ENCODE measurements around the gene NCAM2.

DNA sequence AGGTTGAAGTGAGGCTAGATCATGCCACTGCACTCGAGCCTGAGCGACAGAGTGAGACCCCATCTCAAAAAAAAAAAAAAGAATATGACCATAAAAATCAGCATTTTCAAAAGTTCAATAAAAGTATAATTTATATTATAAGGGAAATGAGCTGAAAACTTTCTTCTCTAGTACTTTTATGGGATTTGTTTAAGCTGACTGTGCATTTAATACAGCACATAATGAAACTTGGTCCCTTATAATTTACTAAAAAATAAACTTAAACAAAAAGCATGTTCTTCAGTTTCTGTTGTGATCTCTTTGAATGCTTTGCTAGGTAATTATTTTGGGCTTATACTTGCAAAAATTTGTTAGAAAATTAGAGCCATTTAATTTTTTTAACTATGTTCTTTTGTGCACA is 77.8 kb downstream of the NCAM2 start:
- TF ChIP-seq EP300 (IDR thresholded peaks at IDR 0.05; ENCODE audit: low read depth) (no peak), POLR2A (IDR thresholded peaks at IDR 0.05) (no peak), POLR2AphosphoS5 (IDR thresholded peaks at IDR 0.05) (no peak)
- TF ChIP-seq, protein P1, sequence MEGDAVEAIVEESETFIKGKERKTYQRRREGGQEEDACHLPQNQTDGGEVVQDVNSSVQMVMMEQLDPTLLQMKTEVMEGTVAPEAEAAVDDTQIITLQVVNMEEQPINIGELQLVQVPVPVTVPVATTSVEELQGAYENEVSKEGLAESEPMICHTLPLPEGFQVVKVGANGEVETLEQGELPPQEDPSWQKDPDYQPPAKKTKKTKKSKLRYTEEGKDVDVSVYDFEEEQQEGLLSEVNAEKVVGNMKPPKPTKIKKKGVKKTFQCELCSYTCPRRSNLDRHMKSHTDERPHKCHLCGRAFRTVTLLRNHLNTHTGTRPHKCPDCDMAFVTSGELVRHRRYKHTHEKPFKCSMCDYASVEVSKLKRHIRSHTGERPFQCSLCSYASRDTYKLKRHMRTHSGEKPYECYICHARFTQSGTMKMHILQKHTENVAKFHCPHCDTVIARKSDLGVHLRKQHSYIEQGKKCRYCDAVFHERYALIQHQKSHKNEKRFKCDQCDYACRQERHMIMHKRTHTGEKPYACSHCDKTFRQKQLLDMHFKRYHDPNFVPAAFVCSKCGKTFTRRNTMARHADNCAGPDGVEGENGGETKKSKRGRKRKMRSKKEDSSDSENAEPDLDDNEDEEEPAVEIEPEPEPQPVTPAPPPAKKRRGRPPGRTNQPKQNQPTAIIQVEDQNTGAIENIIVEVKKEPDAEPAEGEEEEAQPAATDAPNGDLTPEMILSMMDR (IDR thresholded peaks at IDR 0.05), result no peak
